ENCODE measurements around the gene RING1.

Gene RING1

DNA sequence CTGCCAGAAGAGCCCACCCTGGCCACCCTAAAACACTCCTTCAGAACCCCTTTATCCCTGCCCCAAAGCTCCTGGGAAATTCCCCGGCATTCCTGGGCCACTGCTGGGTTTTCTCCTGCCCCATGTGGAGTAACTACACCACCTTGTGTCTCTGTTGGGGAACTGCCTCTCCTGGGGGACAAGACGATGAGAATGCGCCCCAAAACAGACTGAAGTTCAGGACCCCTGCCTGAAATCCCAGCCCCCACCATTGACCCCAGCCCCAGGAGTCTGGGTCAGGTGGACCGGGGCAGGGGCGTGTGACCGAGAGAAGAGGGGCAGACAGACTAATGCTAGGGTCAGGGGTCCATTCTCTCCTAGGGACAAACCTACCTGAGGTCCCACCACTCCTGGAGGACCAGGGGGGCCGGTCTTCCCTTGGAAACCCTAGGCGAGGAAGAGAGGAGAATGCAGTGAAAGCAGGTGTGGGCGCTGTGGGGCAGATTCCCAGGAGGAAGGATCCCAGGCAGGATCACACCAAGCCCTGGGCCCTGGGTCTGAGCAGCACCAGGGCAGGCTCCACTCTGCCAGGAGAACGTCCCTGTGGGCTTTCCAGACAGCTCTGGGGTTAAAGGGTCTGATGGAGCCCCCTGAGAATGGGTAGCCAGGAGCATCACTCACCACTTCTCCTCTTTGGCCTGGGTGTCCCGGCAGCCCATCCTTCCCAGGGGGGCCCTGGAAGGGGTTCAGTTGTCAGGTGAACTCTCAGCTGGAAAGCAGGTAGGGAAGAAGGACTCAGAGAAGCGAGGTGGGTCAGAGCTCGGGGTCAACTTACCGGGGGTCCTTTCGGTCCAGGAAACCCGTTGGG is 35.4 kb upstream of the RING1 start:
- H3K4me3 ChIP-seq (ENCODE audit: low read length): no peak overlapping the region
- TF ChIP-seq, protein P1, sequence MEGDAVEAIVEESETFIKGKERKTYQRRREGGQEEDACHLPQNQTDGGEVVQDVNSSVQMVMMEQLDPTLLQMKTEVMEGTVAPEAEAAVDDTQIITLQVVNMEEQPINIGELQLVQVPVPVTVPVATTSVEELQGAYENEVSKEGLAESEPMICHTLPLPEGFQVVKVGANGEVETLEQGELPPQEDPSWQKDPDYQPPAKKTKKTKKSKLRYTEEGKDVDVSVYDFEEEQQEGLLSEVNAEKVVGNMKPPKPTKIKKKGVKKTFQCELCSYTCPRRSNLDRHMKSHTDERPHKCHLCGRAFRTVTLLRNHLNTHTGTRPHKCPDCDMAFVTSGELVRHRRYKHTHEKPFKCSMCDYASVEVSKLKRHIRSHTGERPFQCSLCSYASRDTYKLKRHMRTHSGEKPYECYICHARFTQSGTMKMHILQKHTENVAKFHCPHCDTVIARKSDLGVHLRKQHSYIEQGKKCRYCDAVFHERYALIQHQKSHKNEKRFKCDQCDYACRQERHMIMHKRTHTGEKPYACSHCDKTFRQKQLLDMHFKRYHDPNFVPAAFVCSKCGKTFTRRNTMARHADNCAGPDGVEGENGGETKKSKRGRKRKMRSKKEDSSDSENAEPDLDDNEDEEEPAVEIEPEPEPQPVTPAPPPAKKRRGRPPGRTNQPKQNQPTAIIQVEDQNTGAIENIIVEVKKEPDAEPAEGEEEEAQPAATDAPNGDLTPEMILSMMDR (IDR thresholded peaks at IDR 0.05; ENCODE audit: insufficient read depth, low read depth, low read length, missing control alignments): peak; percentile 93
- peak; percentile 56 for DNase-seq (ENCODE audit: low read depth)

DNA sequence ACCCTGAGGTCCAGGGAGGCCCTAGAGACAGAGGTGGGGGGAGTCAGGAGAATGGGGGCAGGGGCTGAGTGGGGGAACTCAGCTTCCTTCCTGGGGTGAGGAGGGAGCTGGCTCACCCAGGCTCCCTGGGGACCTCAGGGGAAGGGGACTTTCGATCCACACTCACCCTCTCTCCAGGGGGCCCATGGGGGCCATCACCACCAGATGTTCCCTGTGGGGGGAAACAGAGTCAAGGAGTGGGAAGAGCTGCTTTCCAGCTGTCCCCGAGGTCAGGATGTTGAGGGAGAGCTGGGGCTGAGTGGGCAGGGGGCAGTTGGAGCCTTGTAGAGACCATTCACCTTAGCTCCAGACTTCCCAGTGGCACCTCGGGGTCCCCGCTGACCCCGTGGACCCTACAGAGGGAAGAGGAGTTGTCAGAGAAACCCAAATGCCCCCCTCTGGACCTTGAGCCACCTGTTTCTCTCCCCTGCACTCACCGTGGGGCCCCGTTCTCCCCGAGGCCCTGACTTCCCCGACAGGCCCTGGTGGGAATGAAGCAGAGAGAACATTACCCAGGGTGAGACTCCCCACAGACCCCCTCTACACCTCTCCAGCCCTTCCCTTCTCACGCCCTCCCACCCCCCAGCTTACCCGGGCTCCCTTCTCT is 34.6 kb upstream of the RING1 start:
- no peak for DNase-seq (ENCODE audit: low read depth)
- no peak overlapping the region for H3K4me3 ChIP-seq (ENCODE audit: low read length)
- TF ChIP-seq, protein P1 (IDR thresholded peaks at IDR 0.05; ENCODE audit: insufficient read depth, low read depth, low read length, missing control alignments): no peak

DNA sequence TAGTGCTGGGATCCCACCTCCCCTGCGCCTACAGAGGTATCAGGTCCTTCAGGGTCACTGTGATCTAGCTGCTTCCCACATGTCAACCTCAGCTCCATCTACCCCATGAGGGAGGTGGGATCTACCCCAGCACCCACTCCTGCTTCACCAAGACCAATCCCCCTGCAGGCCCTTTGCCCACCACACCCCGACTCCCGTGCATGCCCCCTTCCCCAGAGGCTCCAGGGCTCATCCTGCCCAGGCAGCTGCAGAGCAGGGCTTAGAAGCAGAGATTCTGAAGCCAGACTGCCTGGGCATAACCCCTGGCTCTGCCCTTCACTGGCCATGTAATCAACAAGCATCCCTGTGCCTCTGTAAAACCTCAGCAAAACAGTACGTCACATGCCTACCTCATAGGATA is 33.5 kb upstream of the RING1 start:
- TF ChIP-seq, protein P1 (IDR thresholded peaks at IDR 0.05; ENCODE audit: insufficient read depth, low read depth, low read length, missing control alignments): no peak
- no peak overlapping the region for H3K4me3 ChIP-seq (ENCODE audit: low read length)
- no peak for DNase-seq (ENCODE audit: low read depth)

DNA sequence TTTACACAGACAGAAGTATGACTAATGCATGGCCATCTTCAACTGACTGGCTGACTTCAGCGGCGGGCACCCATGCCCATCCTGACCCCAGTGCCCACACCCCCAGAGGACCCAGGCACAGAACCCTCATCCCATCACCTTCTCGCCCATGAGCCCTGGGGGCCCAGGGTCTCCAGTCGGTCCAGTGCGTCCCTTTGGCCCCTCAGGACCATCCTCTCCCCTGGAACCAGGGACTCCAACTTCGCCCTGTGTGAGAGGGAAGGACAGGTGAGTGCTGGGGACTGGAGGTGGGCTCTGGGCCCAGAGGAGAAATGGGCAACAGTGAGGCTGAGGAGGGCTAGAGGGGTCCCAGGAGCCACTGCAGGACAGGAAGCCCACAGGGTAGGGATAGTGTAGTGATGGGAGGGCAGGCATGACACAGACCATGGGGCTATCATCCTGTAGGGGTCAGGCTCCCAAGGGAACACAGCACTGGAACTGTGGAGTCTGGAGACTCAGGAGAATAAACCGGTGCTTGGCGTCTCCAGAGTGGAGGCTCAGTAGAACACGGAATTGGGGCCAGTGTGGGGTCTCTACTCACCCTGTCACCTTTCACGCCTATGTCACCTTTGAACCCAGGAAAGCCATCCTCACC is 32.7 kb upstream of the RING1 start:
- DNase-seq (ENCODE audit: low read depth): no peak
- TF ChIP-seq, protein P1 (IDR thresholded peaks at IDR 0.05; ENCODE audit: insufficient read depth, low read depth, low read length, missing control alignments): no peak
- no peak overlapping the region for H3K4me3 ChIP-seq (ENCODE audit: low read length)

DNA sequence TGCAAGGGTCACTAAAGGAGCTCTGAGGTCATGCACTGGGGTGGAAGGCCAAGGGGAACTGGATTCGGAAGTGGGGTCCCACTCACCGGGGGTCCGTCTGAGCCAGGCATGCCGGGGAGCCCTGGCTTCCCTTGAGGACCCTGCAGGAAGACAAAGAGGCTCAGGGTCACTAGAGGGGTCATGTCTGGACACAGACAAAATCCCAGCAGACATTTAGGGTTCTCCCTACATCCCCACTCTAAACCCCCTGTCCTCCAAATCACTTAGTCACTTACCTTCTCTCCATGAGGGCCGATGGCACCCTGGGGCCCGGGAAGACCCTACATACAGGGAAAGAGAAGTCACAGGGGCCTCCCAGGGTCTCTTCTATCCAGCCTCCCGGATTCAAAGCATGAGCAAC is 31.4 kb upstream of the RING1 start:
- TF ChIP-seq, protein P1 (IDR thresholded peaks at IDR 0.05; ENCODE audit: insufficient read depth, low read depth, low read length, missing control alignments): no peak
- no peak overlapping the region for H3K4me3 ChIP-seq (ENCODE audit: low read length)
- no peak for DNase-seq (ENCODE audit: low read depth)

DNA sequence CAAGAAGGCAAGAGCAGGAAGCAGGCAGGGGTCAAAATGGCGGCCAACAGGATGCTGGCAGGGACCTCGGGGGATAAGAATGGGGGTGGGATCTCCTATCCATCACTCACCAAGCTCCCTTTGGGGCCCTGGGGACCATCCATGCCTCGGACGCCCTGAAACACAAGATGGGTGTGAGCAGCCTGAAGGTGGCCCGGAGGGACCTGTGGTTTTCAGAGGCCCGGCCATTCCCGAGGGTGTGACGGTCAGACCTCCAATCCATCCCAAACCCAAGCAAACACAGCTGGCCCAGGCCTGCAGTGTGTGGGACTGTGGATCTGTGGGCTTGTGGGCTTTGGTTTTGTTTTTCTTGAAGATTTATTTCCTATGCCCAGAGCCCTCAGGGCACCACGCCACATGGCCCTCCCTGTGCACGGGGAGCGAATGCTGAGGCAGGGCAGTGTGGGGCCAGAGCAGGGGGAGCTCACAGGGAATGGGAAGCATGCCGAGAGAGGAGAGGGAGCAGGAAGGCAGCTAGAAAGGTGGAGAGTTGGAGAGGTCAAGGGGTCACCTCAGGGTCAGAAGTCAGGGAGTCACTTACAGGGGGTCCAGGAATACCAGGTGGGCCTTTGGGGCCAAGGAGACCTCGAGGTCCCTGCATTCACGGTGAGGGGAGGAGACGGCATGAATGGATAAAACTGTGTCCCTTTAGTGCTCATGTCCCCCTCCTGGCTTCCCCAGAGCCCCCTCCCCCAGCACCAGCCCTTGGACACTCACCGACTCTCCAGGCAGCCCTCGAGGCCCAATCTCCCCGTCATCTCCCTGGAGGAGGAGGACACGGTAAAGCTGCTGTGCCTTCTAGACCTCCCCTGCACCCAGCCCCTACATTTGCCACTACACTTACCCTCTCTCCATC is 30.5 kb upstream of the RING1 start:
- no peak for DNase-seq (ENCODE audit: low read depth)
- TF ChIP-seq, protein P1 (IDR thresholded peaks at IDR 0.05; ENCODE audit: insufficient read depth, low read depth, low read length, missing control alignments): no peak

More for the DNA sequence above, 30.5 kb upstream of the RING1 start:
- H3K4me3 ChIP-seq (ENCODE audit: low read length): no peak overlapping the region
